GM19452 (cell line): ENCODE results near the gene TBC1D3L.
"Not testable (repeated sequence)": the region's sequence is repeated elsewhere in the genome, so short reads cannot be mapped to it uniquely, and the experiment has no call there.

Experiments used
- ATAC-seq: cut with Tn5 transposase; IDR thresholded peaks from one replicate; pipeline ENCODE4 v1.9.1; 2021; ENCODE audit not compliant: unreplicated experiment

The TBC1D3L gene

GRCh38 chr17:37988960-37989359 lies at the start of gene TBC1D3L:
TSS of gene TBC1D3L (minus strand) at chr17:37989060. CDS start at chr17:37987520, 1,540 bp downstream.
- not testable (repeated sequence) for ATAC-seq

GRCh38 chr17:38003676-38004075 lies 14.8 kb upstream of the TBC1D3L start, which contains the start of gene TBC1D3D:
TSS of gene TBC1D3D (plus strand) at chr17:38003976. CDS start at chr17:38005561, 1,585 bp downstream.
- not testable (repeated sequence) for ATAC-seq
